ENCODE results near the gene MS4A18. TPM values are rescaled to one million over a fixed set of nuclear protein-coding genes. Genes with fewer than 3 reads are reported as not detected.

Gene MS4A18
- total RNA-seq, 4 donors from 2014 or later = not detected

DNA sequence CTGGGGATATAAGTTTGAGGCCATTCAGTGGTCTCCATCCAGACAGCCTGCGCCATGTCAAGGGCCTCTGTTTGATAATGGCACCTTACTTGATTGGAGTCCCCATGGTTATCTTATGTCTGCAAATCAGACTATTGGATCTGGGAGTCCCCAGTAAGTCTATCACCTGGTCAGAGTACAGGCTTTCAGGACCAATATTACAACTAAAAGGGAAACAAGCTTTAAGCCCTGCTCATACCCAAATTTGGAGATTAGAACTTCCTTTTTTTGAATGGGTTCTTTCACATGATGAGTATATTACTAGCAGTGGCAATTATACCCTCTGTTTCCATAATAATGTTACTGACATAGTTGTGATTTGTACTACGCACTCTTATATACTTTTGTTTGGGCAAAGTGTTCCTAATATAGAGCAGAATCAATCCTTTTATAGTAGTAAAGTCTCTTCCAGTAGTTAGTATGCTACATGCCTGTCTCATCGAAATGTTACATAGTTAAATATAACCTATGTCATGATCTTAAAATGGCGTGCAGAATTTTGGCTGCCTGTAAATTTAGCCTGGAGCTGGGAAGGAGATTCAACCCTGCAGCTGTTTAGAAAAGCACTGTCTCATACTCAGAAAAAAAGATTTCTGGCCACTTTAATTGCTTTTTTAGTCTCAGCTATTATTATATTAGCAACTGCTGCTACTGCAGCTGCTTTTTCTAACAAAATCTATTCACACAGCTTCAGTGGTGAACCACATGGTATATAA is 37.1 kb downstream of the MS4A18 start:
- ATAC-seq (ENCODE audit: low FRiP score) = no peak
- DNase-seq (ENCODE audit: low spot score) = no peak
- TF ChIP-seq, protein P1, sequence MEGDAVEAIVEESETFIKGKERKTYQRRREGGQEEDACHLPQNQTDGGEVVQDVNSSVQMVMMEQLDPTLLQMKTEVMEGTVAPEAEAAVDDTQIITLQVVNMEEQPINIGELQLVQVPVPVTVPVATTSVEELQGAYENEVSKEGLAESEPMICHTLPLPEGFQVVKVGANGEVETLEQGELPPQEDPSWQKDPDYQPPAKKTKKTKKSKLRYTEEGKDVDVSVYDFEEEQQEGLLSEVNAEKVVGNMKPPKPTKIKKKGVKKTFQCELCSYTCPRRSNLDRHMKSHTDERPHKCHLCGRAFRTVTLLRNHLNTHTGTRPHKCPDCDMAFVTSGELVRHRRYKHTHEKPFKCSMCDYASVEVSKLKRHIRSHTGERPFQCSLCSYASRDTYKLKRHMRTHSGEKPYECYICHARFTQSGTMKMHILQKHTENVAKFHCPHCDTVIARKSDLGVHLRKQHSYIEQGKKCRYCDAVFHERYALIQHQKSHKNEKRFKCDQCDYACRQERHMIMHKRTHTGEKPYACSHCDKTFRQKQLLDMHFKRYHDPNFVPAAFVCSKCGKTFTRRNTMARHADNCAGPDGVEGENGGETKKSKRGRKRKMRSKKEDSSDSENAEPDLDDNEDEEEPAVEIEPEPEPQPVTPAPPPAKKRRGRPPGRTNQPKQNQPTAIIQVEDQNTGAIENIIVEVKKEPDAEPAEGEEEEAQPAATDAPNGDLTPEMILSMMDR (IDR thresholded peaks at IDR 0.05) = no peak

DNA sequence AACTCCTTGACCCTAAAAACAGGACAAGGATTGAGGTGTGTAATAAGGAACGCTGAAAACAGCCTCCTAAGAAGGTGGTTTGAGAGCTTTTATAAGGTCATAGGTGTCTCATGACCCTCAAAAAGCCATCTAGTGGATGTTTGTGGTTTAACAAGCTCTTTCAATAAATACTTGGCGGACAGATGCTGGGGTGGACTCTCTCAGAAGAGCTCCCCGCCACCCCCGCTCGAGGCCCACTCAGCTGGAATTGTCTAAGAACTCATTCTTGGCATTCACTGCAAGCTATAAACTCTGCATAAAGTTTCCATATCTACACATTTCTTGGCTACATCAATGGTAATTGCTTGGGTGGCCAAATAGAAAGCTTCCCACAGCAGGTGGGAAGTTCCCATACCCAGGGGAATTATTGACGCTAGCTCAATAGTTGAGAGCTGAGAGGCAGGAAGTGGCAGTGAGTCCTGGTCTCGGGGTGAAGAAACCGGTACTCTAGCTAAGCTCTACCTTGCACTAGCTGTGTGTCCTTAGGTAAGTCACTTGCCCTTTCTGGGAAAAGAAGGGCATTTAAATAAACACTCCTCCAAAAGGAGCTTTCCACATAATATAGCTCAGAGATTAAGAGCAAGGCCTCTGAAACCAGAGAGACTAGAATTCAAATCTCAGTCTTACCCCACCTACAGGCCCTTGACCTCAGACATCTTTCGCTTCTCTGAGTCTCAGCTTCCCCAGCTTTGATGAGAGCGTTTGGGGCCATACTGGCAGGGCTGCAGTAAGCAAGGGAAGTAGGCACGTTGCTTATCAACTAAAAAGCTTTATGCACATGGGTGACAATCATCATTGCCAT is 38.6 kb downstream of the MS4A18 start:
- TF ChIP-seq, protein P1 (IDR thresholded peaks at IDR 0.05) = no peak
- DNase-seq (ENCODE audit: low spot score) (no peak), ATAC-seq (ENCODE audit: low FRiP score) (no peak)

DNA sequence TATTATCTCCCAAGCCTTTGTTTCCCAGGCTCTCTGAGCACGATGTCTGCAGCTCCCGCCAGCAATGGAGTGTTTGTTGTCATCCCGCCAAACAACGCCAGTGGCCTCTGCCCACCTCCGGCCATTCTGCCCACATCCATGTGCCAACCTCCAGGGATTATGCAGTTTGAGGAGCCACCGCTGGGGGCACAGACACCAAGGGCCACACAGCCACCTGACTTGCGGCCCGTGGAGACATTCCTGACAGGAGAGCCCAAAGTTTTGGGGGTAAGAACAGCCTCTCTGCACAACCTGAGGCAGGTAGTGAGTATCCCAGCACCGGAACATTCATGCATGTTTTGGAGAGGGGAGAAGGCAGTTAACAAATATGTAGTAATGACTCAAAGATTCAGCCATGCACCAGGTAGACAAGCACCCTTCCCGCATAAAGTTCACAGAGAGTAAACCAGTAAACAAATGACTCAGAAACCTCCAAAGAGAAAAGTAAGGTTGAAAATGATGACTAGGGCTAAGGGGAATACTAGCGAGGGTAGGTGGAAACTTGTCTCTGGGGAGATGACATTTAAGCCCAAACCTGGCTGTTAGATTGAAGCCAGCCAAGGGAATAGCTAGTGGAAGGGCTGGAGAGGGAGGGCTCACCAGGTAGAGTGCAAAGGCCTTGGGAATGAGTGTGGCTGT is 39.3 kb downstream of the MS4A18 start:
- TF ChIP-seq, protein P1 (IDR thresholded peaks at IDR 0.05) = no peak
- no peak for DNase-seq (ENCODE audit: low spot score)
- no peak for ATAC-seq (ENCODE audit: low FRiP score)

DNA sequence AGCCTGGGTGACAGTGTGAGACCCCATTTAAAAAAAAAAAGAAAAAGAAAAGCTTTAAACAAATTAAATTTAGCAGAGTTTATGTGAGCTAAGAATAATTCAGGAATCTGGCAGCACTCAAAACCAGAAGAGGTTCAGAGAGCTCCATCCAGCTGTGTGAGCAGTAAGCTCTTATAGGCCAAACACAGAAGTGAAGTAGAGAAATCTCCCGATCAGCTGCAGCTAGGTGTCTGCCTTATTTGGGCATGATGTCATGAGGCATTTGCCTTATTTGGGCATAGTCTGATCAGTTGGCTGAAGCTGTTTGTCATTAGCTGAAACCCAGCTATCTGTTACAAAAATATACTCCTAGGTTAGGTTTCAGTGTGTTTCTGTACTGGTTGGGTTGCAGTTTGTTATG is 40.4 kb downstream of the MS4A18 start:
- TF ChIP-seq, protein P1 (IDR thresholded peaks at IDR 0.05) = no peak
- no peak for DNase-seq (ENCODE audit: low spot score)
- ATAC-seq (ENCODE audit: low FRiP score) = no peak

DNA sequence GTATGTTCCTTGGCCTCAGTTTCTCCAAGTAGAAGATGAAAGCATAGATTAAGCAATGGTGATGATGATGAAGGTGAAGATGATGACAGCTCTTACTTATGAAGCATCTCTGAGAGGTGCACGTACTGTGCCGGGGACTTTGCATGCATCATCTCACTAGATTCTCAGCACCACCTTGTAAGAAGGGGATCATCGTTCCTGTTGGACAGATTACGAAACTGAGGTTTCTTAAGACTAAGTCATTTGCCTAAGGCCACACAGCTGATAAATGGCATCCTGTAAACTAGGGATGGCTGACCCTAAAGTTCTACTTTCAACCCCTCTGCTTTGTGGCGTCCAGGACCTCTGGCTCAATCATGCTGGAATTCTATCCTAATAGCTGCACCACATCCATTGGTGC is 40.8 kb downstream of the MS4A18 start:
- ATAC-seq (ENCODE audit: low FRiP score) (no peak), DNase-seq (ENCODE audit: low spot score) (no peak)
- TF ChIP-seq, protein P1 (IDR thresholded peaks at IDR 0.05) = no peak

DNA sequence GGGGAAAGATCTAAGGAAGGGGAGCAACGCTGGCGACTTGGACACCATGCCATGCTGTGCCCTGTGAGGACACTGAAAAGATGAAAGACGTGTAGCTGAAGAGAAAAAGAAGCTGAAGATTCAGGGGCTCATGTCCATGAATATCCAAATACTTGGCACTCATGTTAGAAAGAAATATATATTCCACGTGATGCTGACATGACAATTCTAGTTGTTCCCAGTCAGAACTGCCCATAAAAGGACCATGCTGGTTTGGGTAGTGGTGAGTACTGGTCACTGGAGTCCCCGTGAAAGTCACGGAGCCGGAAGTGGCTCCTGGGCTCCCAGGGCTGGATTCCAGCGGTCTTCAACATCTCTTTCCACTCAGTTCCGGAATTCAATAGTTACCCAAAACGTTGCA is 42.0 kb downstream of the MS4A18 start:
- DNase-seq (ENCODE audit: low spot score) = no peak
- ATAC-seq (ENCODE audit: low FRiP score) = no peak

More for the DNA sequence above, 42.0 kb downstream of the MS4A18 start:
- TF ChIP-seq, protein P1 (IDR thresholded peaks at IDR 0.05) = no peak

Data from omental fat pad (tissue), 4 donors.